HTR-8/SVneo (cell line): ENCODE measurements around the gene HES4.

Source experiments
- DNase-seq: peaks from one replicate; pipeline ENCODE4 v3.0.0; 2011; ENCODE audit warnings: low spot score, mixed read lengths; ENCODE audit not compliant: insufficient read length
- FAIRE-seq: peaks from 2 replicates; lab custom pipeline; 2011; peaks lifted over from hg19 to GRCh38; lab: Jason Lieb, UNC

Gene HES4

GRCh38 chr1:954927-955326 lies 45.0 kb downstream of the HES4 start:
- no peak for FAIRE-seq
- no peak for DNase-seq

DNA sequence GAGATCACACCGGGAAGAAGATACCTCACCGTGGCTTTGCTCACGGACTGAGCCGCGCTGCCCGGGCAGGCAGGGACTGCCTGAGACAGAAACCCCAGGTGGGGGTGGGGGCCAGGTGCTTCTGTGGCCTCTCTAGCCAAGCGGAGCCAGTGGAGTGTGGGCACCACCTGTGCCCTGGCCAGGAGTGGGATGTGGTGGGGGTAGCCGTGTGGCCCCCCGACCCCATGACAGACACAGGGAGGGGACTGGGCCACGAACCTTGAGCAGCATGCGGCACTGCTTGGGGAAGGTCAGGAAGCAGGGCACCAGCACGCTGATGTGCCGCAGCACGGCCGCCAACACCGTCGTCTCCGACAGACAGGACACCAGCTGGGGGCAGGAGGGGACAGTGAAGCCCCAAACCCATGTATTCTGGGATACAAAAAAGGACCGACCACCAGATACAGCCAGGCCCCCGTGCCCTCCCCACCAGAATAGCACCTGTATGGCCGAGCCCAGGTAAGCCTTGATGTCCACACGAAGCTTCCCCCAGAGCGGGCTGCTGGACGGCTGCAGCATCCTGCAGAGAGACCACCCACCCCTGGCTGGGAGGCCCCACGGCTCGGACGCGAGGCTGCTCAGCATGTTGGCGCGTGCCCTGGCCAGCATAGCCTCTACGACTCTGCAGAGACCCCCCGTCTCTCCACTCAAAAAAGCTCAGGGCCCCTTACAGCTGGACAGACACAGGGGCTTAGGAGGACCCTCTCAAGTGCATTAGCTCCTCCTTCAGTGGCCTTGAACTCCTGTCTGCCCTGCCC lies 46.2 kb downstream of the HES4 start:
- FAIRE-seq (no peak), DNase-seq (no peak)

GRCh38 chr1:952603-953002 lies 47.3 kb downstream of the HES4 start:
- no peak for FAIRE-seq
- no peak for DNase-seq

DNA sequence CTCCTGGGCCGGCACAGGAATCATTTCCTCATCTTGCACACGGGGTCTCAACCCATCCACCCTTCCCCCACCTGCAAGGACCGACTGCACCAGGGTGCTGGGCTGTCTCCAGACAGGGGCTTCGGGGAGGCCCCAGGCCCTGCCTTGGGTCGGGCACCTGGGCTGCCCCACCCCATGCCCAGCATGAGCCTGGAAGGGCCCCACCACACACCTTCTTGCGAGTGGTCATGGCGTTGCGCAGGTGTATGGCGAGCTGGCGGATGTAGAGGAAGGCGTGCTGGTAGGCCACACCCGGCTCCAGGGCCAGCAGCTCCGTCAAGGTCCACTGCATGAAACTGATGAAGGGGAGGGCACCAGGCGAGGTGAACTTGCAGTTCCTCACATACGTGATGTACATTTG lies 47.7 kb downstream of the HES4 start:
- FAIRE-seq (no peak), DNase-seq (no peak)

DNA sequence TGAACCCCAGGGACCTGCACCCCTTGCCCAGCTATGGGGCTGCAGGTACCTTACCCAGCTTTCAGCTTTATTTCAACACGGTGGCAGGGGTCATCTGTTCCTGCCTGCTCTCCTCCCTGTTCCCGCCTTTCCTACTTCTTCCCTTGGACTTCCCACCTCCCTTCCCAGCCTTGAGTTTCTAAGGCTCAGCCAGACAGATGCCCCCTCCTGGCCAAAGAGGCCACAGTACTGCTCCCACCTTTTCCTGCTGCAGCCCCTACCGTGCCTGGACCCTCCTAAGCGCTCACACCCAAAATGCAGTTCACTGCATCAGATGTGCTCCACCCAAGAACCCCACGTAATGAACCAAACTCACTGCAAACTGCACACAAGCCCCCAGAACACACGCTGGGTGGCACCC lies 48.5 kb downstream of the HES4 start:
- DNase-seq (no peak), FAIRE-seq (no peak)

GRCh38 chr1:950881-951280 lies 49.0 kb downstream of the HES4 start:
- DNase-seq (no peak), FAIRE-seq (no peak)

DNA sequence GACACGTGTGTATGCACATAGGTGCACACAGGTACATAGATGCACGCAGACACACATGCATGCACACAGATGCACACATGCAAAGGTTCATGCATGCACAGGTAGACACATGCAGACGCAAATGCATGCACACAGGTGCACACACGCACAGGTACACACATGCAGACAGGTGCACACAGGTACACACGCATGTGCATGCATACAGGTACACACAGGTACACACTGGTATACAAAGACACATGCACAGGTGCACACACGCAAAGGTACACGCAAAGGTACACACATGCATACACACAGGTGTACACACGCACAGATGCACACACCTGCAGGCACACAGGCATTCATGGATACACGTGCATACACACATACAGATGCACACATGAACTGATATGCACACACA lies 49.6 kb downstream of the HES4 start:
- no peak for DNase-seq
- FAIRE-seq = peak; percentile 92
